Activated naive CD4-positive, alpha-beta T cell treated with anti-CD3 and anti-CD28 coated beads, Interleukin-2, amount 50 U/mL, for 72 hours (primary cell): ENCODE data around the gene CBFA2T3. TPM values are rescaled to one million over a fixed set of nuclear protein-coding genes. Genes with fewer than 3 reads are reported as not detected.
A peak's percentile ranks its signal among the peaks of the same experiment; 100 is the strongest.

Experiments
- ATAC-seq, 2 donors: fragments of 150-1000 bp; cut with Tn5 transposase; 2 replicates each; pipeline ENCODE4 v1.10.0; 2021; ENCODE audit warnings: mild to moderate bottlenecking in 2 of 2, moderate library complexity in 2 of 2
- DNase-seq, 2 donors: peaks; one replicate each; pipeline ENCODE4 v3.0.0; 2021 to 2022; ENCODE audit warnings: low spot score in 2 of 2
- H3K27ac Mint-ChIP-seq, 2 donors: one replicate each; pipeline ENCODE4 v1.8.0; 2022; ENCODE audit warnings: mild to moderate bottlenecking in 2 of 2, mixed read lengths in 2 of 2
- H3K36me3 Mint-ChIP-seq, 2 donors: one replicate each; pipeline ENCODE4 v1.8.0; 2022; ENCODE audit warnings: mixed read lengths in 2 of 2
- H3K9me3 Mint-ChIP-seq, 2 donors: one replicate each; pipeline ENCODE4 v1.8.0; 2022; ENCODE audit warnings: mixed read lengths in 2 of 2
- total RNA-seq, 2 donors: library from RNA; stranded (reverse); gene quantifications; one replicate each; pipeline ENCODE4 v1.2.3, GENCODE V29; 2022

CBFA2T3 gene
- total RNA-seq, 2 donors from 2014 or later = 0.76 to 1.1 TPM

DNA sequence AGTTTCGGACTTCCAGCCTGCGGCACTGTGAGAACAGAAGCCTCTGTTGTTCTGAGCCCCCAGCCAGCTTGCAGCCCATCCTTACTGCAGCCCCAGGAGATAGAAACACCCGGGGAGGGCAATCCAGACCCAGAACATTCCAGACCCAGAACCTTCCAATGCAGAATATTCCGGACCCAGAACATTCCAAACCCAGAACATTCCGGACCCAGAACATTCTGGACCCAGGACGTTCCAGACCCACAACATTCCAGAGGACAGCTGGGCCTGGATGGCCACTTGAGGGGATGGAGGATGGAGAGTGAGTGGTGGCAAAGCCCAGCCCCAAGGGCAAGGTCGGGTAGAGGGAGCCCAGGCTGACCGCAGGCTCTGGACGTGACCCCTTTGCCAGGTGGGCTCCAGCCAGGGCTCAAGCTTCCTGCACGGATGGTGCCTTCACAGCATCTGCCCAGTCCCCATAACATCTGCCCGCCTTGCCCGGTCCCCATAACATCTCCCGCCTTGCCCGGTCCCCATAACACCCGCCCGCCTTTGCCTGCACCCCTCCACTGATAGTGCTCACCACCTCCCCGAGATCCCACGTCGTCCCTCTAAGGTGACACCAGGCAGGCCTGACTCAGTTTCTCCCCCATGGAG, 3.5 kb downstream of the CBFA2T3 start:
- no peak for ATAC-seq
- Mint-ChIP-seq H3K27ac (no peak overlapping the region), H3K9me3 (no peaks in the 10 kb centered on the region), H3K36me3 (no peaks in the 10 kb centered on the region)
- no peak for DNase-seq

GRCh38 chr16:88973007-88973410, 4.0 kb downstream of the CBFA2T3 start:
- Mint-ChIP-seq H3K27ac (no peak overlapping the region), H3K9me3 (no peaks in the 10 kb centered on the region), H3K36me3 (no peaks in the 10 kb centered on the region)
- ATAC-seq = no peak
- DNase-seq = no peak

GRCh38 chr16:88972349-88972748, 4.7 kb downstream of the CBFA2T3 start:
- Mint-ChIP-seq H3K36me3 (no peaks in the 10 kb centered on the region), H3K27ac (no peak overlapping the region), H3K9me3 (no peaks in the 10 kb centered on the region)

DNA sequence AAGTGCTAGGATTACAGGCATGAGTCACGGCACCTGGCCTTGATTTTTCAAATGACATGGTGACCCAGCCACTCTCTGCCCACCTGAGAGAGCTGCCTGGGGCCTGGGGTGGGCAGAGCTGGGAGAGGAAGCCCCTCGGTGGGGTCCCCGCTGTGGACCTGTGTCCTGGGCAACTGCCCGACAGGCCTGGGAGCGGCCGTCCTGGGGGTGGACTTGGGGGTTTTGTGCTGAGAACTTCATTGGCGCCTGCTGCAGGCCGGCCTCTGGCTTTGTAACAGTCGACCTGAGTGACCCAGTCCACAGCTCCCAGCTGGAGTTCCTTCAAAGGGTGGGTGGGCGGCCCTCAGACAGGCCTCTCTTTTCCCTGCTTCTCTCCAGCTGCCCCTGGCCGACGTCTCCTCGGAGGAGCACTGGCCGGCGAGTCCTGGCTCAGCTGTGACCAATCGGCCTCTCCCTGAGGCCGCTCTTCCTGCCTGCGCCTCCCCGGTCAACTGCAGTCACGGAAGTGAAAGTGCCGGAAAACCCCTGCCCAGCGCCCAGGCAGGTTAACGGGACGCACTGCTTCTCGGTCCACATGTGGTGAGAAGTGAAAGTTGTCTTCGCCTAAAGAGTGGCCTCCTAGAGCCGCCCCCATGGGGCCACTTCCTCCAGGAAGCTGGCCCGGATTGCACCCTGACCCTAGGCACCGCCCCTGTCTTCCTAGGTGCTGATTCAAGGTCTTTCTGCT, 5.5 kb downstream of the CBFA2T3 start:
- no peaks in the 10 kb centered on the region for H3K9me3 Mint-ChIP-seq
- DNase-seq (no peak), ATAC-seq (no peak)
- H3K36me3 Mint-ChIP-seq = no peaks in the 10 kb centered on the region
- no peak overlapping the region for H3K27ac Mint-ChIP-seq

More at GRCh38 chr16:88972349-88972748, 4.7 kb downstream of the CBFA2T3 start:
- no peak for DNase-seq
- ATAC-seq = no peak

GRCh38 chr16:88970539-88971065, 6.4 kb downstream of the CBFA2T3 start:
- H3K27ac Mint-ChIP-seq = no peak overlapping the region
- ATAC-seq (no peak), DNase-seq (no peak)
- no peaks in the 10 kb centered on the region for H3K36me3 Mint-ChIP-seq
- no peaks in the 10 kb centered on the region for H3K9me3 Mint-ChIP-seq

DNA sequence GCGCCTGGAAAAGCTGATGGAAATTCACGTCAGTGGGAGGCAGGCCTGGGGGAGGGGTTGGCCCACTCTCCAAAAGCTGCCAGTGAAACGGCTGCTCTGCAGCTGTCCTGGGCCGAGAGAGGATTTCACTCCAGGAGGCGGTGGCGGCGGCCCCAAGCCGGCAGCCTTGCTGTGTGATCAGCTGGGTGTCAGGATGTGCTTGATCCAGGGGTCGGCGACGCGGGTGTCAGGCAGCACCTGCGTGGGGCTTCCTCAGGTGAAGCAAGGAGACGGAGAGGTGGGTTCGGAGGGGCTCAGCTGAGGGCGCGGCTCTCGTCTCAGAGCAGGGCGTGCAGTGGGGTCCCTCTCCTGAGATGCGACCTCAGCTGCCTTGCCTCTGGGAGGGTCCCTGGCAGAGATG, 7.0 kb downstream of the CBFA2T3 start:
- no peak for DNase-seq
- H3K27ac Mint-ChIP-seq = no peak overlapping the region
- no peak for ATAC-seq
- H3K36me3 Mint-ChIP-seq = no peaks in the 10 kb centered on the region
- H3K9me3 Mint-ChIP-seq = no peaks in the 10 kb centered on the region

DNA sequence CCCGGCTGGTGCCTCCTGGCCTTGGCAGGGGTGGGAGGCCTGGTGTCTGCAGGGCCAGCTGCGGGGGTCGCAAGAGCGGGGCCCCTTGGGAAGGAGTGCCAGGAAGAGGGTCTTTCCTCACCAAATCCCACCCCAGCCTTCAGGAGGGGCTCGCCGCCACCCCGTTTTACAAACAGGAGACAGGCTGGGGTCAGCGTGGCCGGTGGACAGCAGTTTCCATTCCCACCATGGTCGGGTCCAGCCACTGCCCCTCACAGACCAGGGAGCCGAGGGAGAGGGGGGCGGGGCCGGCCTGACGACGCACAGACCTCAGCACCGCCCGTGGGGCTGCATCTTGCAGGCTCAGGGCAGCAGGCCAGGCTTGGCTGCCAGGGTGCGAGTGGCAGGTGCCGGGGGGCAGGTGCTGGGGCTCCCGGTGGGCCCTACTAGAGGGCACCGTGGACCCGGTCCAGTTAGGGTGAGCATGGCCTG, 7.6 kb downstream of the CBFA2T3 start:
- no peaks in the 10 kb centered on the region for H3K9me3 Mint-ChIP-seq
- ATAC-seq (no peak), DNase-seq (no peak)
- H3K36me3 Mint-ChIP-seq = no peaks in the 10 kb centered on the region
- no peak overlapping the region for H3K27ac Mint-ChIP-seq

- Mint-ChIP-seq H3K9me3 (no peaks in the 10 kb centered on the region), H3K36me3 (no peaks in the 10 kb centered on the region), H3K27ac (no peak overlapping the region)
- ATAC-seq (no peak), DNase-seq (no peak)
These were observed 8.3 kb downstream of the CBFA2T3 start for GRCh38 chr16:88968589-88969280.

GRCh38 chr16:88967830-88968588, 9.0 kb downstream of the CBFA2T3 start:
- no peaks in the 10 kb centered on the region for H3K36me3 Mint-ChIP-seq
- ATAC-seq = peak; percentile 22 to 79
- peak in 1 of 2 donors; percentile 71 for DNase-seq
- peak overlapping the region in 1 of 2 donors; percentile 32 for H3K27ac Mint-ChIP-seq
- H3K9me3 Mint-ChIP-seq = no peaks in the 10 kb centered on the region

DNA sequence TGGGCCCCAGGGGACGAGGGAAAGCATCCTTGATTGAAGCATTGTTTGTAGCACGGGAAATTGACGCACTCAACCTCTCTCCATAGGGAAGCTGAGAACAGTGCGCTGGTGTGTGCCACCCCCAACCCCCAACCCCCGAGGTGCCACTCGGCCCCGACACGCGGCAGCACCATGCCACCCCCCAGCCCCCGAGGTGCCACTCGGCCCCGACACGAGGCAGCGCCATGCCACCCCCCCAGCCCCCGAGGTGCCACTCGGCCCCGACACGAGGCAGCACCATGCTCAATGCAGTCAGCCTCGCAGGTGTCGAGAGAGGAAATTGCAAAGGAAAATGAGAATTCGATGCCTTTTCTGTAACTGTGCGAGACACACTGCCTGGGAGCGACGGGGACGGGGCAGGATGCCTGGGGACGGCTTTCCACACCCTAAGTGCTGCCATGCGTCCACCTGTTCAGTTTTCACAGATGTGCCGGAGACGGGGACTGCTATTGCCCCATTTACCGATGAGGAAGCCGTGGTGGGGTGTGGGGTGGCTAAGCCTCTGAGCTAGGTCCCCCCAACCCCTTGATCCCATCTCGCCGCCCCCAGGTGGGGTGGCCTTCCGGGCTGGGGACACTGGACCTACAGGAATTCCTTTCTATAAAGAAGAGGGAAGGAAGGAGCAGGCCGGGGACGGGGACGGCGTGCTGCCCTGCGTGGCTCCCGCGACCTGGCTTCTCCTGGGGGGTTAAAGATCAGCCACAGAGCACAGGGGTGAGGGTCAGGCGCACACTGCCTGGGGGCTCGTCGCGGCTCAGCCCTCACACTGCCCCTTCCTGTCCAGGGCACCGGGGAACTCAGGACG, 9.8 kb downstream of the CBFA2T3 start:
- no peak for ATAC-seq
- Mint-ChIP-seq H3K36me3 (no peaks in the 10 kb centered on the region), H3K9me3 (no peaks in the 10 kb centered on the region), H3K27ac (peak overlapping the region in 1 of 2 donors; percentile 32)
- no peak for DNase-seq

GRCh38 chr16:88965826-88966480, 11.1 kb downstream of the CBFA2T3 start:
- DNase-seq = no peak
- no peak for ATAC-seq
- Mint-ChIP-seq H3K9me3 (no peaks in the 10 kb centered on the region), H3K27ac (no peak overlapping the region), H3K36me3 (no peaks in the 10 kb centered on the region)

DNA sequence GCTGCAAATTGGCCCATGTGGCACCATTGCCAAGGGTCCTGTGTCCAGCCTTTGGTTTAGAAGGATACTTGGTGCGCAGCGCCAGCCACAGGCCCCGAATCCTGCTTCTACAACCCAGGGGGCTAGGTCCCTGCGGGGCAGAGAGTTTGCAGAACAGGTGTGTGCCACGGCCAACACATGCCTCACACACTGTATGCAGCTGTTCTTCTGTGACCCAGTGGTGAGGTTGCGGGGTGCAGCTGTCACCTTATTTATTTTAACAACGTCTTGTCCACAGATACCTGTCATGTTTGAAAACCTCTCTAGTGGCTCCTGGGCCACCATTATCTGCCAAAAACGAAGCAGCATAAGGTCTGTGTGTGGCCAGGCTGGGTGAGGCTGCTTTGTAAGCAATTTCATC, 11.6 kb downstream of the CBFA2T3 start:
- no peaks in the 10 kb centered on the region for H3K9me3 Mint-ChIP-seq
- H3K36me3 Mint-ChIP-seq = no peaks in the 10 kb centered on the region
- H3K27ac Mint-ChIP-seq = no peak overlapping the region
- DNase-seq = no peak
- no peak for ATAC-seq

DNA sequence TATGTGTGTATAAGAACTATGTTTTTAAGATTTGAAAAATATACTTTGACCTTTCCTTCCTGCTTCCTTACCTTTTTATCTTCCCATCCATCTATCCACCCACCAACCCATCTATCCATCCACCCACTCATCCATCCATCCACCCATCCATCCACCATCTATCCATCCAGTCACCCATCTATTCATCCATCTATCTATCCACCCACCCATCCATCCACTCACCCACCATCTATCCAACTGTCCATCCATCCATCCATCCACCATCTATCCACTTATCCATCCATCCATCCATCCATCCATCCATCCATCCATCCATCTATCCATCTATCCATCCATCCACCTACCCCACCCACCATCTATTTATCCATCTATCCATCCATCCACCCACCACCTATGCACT, 12.4 kb downstream of the CBFA2T3 start:
- no peak for DNase-seq
- no peak overlapping the region for H3K27ac Mint-ChIP-seq
- ATAC-seq = no peak
- H3K36me3 Mint-ChIP-seq = no peaks in the 10 kb centered on the region
- no peaks in the 10 kb centered on the region for H3K9me3 Mint-ChIP-seq

DNA sequence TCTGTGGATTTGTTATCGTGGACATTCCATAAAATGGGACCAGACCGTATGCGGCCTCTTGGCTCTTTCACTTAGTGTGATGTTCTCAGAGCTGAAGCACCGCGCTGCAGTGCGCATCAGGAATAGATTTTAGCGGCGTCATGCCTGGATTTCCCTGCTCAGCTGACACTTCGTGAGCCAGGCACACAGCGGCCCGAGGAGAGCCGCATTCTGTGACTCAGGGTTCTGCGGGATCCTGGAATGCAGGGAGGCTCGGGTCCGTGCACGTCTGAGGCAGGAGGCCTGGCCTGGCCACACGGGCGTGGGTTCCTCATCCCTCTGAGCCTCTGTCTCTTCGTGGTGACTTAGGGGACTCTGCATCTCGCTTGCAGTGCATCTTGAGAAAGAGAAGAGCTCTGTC, 13.4 kb downstream of the CBFA2T3 start:
- DNase-seq (no peak), ATAC-seq (no peak)
- Mint-ChIP-seq H3K9me3 (no peaks in the 10 kb centered on the region), H3K27ac (no peak overlapping the region), H3K36me3 (no peaks in the 10 kb centered on the region)

DNA sequence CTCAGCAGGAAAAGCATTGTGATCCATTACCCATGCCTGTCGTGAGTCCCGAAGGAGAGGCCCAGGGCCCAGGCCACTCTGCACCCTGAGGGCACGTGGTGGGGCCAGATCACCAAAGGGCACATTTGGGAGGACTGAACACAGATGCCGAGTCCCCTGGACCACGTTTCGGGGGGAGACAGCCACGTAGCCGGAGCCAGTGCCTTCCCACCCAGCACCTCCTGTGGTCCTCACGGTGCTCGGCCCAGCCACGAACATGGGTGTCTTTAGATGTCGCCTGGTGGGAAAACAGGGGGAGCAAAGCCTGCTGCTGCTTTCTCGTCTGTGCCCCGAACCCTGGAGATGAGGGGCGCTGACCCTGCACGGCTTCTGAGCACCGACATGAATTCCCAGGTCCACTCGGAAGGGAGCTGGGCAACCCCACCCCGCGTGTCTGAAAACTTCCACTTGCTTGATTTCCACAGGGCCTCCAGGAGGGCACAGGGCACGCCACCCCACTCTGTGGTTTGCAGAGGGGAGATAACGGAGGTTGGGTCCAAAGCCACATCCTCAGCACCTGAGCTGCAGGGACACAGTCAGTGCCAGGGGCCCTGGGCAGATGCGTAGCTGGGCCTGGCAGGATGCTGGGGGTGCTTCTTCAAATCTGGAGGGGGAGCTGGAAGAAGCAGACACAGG, 14.4 kb downstream of the CBFA2T3 start:
- Mint-ChIP-seq H3K27ac (no peak overlapping the region), H3K9me3 (no peaks in the 10 kb centered on the region), H3K36me3 (no peaks in the 10 kb centered on the region)
- no peak for DNase-seq
- ATAC-seq = no peak
